HL-60/S4 (cell line): ENCODE measurements around the gene RGMA.

Experiments used
- in situ Hi-C: fragments of 300-500 bp; cut with MboI; formaldehyde crosslinking; loops from 2 replicates; pipeline ENCODE4 v1.14.3; 2022; ENCODE audit warnings: low sequenced_read_pairs

The RGMA gene

DNA sequence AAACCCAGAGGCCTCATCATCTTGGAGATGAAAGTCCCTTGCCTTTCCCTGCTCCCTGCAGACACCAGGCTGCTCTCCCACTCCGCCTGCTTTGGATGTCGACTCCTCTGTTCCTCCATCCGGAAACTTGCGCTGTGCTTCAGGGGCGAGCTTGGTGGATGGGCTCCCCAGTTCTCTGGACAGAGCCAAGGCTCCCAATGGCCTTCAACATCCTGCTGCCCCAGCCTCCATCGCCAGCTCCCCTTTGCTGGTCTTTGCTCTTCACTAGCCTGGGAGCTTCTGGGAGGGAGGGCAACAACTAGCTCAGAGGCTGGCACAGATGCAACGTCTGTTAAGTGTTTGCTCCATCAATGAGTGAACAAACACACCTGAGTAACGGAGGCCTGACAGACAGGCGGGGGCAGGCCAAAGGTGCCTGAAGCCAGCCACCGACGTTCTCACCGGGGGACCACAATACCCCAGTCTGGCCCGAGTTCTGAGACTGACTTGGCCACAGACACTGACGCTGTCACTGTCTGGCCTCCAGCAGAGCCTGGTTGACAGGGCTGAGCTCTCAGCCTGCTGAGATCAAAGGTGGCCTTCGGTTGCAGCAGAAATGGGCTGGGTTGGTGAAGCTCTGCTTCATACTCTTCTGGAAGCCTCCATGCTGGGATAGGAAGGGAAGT lies 39.0 kb downstream of the RGMA start:
- in situ Hi-C loops = no loop called here

DNA sequence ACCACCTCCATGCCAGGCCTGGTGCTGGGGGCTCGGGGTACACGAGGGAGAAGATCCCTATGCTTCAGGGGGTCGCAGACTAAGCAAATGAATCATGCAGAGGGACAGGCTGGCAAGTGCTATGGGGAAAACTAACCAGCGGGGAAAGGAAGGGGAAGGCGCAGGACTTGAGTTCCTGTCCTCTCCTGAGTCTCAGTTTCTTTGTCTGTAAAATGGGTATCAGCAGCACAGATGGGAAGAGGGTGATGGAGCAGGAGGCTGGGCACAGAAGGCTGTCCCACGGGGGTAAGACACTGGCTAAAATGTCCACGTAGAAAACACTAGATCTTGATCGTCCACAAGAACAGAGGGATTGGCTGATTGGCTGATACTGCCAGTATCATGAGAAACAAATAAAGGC lies 39.8 kb downstream of the RGMA start:
- in situ Hi-C loops = no loop called here

DNA sequence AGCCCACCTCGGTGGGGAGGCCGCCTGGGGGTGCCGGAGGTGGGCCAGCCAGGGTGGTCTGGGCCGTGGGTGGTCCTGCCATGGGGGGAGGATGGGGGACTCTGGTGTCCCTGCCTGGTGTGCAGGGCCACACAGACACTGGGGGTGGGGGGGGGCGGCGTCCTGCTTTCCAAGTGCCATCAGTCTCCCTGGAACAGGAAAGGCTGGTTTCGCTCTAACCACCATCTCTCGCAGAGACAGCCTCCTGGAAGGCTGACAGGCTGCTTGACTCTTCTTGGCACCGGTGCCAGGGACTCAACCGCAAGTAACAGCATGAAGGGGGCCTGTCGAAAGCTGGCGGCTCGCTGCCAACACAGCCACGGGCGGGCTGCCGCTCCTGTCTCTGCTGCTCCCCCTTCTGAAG lies 40.3 kb downstream of the RGMA start:
- in situ Hi-C loops = no loop called here

DNA sequence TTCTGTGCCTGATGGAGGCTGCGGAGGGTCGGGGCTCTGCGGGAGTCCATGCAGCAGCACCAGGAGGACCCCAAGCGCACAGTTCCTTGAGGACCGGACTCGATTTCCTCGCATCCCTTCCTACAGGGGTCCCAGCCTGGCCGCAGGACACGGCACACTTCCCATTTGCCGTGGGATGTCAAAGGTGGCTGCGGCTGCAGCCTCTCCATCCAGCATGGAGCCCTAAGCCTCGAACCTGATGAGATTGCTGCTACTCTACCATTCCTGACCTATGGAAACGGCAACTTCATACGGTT lies 40.6 kb downstream of the RGMA start:
- in situ Hi-C loops = no loop called here

DNA sequence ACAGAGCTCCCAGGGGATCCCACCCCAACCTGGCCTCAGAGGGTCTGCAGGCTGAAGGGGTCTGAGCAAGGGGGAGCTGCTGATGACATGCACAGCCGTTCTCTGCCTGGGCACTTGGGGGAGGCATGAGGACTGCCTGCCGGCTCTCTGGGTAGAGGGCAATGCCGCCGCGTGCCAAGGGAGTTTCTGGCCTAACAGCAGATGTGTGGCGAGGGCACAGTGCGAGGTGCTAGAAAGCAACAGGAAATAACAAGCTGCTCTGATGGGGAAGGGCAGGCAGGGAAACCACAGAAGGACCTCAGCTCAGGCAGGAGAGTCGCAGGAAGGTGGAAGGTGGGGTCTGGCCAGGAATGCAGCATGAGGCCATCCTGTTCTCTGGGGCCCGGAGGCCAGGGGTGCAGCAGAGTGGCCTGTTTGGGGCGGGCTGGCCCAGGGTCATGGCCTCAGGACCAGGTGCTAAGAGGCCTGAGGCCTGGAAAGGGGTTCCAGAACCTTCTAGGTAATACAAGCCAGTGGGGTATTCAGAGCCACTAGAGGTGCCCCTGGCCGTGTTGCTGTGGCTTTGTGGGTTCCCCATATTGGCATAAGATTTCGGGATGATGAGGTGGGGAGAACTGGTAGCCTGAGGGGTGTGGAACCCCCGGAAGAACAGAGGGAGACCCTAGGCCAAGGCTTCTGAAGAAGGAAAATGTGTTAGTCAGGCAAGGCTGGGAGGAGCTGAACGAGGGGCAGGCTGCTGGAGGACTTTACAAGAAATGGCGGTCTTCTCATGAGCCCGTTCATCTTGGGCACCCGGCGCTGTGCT lies 41.2 kb downstream of the RGMA start:
- in situ Hi-C loops = no loop called here

DNA sequence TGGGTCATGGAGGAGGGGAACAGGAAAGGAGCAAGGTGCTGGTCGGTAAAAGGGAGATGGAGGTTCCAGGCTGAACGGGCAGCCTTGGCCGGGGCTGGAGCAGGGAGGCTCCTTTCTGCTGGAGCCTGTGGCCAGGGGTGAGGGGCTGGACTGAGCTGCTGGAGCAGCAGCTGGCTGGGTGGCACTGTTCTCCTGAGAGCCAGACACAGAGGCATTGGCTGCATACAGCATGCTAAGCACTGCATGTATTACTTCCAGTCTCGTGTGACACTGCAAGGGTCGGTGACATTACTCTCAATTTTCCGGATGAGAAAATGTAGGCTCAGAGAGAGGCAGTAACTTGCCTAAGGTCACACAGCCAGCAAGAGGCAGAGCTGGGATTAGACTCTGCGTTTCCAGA lies 42.3 kb downstream of the RGMA start:
- in situ Hi-C loops = no loop called here

DNA sequence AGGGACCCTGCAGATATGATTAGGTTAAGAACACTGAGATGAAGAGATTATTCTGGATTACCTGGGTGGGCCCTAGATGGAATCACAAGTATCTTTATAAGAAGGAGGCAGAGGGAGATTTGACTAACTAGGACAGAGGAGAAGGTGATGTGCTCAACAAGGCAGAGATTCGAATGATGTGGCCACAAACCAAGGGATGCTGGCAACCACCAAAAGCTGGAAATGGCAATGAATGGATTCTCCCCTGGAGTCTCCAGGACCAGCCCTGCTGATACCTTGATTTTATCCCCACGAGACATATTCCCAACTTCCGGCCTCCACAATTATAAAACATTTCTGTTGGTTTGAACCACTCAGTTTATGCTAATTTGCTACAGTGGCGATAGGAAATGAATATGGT lies 42.9 kb downstream of the RGMA start:
- in situ Hi-C loops = no loop called here

DNA sequence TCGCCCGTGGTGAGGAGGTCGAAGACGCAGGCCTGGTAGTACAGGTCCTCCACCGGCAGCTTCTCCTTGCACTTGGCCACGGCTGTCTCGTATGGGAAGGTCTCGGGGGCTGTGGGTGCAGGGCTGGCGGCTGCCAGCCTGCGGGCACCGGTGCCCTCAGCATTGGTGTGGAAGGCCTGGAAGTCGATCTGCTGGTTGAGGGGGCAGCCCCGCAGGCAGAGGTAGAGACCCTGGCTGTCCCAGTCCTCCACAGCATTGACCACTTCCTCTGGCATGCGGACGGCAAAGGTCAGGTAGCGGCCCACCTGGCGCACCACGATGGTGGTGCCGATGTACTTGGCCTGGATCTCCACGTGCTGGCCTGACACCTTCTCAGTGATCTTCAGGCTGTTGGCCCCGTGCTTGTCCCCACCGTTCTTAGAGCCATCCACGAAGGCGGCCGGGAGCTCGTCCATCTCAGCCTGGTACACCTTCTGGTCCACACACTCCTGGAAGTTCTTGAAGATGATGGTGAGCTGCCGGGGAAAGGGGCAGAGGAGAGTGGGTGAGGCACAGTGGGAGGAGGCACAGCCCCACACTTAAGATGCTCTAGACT lies 43.7 kb downstream of the RGMA start:
- in situ Hi-C loops = no loop called here

DNA sequence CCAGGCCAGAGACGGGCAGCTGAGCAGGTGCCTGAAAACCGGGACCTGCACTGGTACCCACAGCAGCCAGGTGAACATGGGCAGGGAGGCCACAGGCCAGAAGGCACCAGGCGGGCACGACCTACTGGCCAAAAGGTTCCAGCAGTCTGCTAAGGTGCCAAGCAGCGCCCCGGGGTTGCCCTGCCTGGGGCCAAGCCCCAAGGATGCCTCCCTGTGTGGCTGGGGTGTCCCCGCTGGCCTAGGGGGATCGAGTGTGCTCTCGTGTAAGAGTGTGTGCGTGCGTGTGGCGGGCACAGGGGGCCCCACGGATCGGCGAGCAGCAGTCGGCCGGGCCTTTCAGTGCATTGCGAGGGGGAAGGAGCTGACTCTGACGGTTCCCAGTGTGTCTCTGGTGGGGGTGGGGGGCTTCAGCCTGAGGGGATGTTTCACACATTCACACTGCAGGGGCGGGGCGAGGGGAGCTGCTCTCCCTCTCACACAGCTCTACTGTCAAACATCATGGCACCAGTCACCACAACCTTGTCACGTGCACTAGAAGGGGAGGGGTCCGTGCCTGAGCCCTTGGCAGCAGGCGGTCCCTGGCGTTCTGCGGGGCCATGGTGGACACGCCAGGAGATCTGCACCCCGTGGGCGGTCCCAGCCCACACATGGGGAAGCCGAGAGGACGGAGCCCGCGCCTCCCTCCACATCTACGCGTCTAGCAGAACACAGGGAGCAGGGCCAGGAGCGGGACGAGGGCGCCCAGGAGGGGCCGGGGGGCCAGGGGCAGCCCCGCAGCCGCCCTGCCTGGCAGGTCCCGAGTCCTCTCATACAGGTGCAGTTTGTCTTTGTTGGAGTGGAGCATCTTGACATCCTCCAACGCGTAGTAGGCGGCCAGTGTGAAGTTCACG lies 44.5 kb downstream of the RGMA start:
- in situ Hi-C loops = no loop called here

DNA sequence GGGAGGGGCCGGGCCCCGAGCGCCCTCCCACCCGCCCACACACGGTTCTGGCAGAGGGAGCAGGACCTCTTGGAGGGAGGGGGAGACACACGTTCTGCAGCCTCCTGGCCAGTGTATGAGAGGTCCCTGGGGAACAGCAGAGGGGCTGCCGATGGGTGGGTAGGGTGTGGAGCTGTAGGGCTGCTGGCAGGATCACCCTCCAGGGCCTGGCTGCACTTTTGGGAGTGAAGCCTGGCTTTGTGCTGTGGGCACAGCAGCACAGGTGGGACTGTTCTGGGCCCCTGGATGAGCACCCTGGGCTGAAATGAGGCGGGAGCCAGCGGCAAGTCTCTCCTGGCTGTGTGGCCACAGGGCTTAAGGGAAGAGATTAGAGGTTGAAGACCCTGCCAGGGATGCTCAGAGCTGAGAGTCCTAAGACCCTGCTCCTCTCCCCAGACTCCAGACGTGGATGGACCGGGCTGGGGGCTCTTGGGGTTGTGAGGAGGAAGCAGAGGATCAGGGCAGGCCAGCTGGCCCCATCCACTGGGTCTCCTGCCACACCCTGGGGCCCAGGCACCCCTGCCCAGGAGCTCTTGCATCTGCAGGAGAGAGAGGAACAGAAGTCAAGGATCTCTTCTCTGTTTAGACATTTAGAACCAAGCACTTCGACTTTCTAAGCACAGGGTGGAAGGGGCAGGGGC lies 45.2 kb downstream of the RGMA start:
- in situ Hi-C loops = no loop called here

DNA sequence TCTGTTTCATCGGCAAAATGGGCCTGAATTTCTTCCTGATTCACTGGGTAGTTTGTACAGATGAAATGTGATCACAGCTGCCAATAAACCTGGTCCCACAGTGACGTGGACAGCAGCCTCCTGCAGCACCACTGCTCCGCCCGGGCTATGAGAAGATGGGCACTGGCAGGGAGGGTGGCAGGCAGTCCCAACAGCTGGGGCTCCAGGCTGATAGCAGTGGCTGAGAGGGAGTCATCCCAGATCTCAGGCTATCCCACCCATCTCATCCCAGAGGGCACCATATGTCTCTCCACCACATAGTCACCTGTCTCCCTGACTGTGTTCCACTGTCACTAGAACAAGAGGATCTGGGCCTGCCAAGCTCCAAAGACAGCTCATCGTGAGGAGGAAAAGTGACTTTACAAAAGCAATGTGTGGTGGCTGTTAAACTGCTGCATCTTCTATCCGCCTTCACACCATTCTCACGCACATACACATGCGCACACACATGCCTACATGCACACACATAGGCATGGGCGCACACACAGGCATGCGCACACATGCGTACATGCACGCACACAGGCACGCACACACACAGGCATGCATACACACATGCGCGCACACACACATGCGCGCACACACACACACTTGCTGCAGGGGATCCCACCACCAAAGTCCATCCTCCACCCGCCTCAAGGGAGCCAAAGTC lies 46.2 kb downstream of the RGMA start:
- in situ Hi-C loops = no loop called here

DNA sequence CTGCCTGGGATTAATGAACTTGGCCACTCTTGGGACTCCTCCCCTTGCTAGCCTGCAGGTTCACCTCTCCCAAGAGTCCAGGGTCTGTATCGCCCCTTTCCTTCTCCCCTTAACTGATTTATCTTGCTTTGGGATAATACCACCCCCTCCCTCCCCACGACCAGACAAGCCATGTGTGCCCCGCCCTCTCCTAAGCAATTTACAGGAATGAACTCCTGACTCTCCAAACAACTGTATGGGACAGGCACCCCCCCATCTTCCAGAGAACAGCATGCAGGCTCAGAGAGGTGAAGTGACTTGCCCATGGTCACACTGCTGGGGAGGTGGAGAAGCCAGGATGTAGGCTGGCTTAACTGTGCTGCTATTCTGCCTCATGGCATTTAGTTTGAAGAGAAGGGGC lies 46.8 kb downstream of the RGMA start:
- in situ Hi-C loops = no loop called here

DNA sequence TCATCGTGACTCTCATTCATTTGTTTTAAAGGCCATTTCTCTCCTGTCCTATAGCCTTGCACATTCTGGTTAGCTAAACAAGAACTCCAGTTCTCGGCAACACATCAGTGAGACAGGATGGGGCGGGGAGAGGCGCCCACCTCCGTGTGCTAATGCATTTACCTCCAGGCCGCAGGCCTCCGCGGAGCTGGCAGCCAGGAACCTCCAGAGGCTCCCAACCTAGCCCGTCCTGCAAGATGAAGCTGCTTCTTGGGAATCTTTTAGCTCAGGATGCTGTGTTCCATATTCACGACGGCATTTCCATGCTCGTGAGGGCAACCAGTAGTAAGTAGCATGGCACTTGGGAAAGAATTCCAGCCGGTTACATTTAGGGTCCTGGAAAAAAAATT lies 47.9 kb downstream of the RGMA start:
- in situ Hi-C loops = no loop called here

DNA sequence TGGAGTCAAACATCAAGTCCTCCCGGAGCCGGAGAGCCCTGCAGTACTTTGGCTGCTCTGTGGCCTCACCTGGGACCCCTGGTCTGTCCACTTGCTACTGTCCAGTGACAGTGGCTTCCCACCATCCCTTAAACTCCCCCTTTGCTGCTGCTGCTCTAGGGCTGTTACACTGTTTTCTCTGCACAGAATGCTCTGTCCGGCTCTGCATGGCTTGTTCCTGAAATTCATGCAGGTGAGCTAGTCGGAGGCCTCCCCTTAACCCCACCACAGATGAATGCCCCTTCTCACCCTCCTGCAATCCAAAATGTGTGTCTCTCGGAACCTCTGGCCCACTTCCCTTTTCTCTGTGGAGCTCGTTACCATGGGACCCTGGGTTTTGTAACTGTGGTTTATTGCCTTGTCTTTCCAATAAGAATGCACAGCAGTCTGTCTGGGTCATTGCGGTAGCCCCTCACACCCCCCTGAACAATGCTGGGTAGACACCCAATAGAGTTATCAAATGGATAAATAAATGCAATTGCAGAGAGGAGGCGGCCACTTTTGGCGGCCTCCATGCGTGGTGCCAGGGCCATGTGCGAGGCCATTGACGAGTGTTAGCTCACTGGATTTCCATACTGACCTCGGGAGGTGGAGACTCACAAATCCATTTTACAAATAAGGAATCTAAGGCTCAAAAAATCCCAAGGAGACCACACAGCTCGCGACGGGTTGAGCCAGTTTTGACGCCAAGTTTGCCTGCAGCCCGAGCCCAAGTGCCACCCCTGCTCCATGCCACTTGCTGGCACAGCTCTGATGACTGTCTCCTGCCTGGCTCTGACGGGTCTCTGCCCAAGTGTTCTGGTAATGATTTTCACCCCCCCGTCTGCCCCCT lies 48.5 kb downstream of the RGMA start:
- in situ Hi-C loops = no loop called here

DNA sequence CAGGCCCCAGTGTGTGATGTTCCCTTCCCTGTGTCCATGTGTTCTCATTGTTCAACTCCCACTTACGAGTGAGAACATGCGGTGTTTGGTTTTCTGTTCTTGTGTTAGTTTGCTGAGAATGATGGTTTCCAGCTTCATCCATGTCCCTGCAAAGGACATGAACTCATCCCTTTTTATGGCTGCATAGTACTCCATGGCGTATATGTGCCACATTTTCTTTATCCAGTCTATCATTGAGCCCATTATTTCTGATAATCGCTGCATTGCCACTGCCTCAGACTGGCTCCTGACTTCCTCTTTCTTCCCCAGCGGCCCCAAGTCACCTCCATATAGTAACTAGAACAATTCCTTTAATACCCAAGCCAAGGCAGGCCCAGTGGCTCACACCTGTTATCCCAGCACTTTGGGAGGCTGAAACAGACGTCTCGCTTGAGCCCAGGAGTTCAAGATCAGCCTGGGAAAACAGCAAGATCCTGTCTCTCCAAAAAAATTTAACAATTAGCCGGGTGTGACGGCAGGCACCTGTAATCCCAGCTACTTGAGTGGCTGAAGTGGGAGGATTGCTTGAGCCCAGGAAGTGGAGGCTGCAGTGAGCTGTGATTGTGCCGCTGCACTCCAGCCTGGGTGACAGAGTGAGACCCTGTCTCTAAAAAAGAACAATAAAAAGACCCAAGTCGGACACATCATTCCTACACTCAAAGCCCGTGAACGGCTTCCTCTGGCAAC lies 49.3 kb downstream of the RGMA start:
- in situ Hi-C loops = loop anchor here (10.0 kb wide), 1 partner anchor 1085 kb away; no protein-coding TSS in a partner anchor

DNA sequence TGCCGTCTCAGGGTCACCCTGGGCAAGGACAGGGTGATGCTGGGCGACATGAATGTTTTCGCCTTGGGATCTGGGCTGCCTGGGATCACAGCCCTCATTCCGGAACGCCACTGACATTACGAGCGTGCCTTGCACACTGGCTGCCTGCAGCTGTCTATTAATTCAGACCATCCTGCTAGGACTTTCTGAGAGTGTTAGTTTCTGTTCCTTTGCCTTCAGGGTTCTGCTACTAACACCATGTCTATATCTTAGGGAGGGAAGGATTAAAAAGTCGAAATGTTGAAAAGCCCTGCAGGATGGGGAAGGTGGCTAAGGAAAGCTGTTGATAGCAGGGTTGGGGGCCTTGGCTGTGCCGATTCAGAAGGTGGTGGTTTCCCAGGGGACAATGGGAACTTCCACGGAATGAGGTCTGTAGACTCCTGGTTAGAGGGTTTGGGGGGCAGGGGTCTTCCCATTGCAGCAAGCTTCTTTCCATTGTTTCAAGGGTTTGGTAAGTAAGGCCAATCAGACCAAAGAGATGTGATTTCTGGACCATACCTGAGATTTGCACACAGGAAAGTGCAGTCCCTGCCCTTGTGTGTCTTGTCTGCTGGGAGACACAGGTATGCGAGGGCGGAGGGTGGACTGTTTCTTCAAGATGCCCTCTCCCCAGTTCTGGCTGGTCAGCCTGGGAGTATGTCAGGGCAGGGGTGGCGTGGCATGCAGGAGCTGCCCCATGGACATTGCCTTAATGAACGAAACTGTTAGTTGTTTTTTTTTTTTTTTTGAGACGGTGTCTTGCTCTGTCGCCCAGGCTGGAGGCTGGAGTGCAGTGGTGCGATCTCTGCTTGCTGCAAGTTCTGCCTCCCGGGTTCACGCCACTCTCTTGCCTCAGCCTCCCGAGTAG lies 50.9 kb downstream of the RGMA start:
- in situ Hi-C loops = loop anchor here (10.0 kb wide), 1 partner anchor 1087 kb away; no protein-coding TSS in a partner anchor
